NCI-H2029 treated with DMSO at 0.1 percent for 48 hours (cell line): Measurements from ENCODE around the gene ARID4B.
"Not testable (repeated sequence)": the region's sequence is repeated elsewhere in the genome, so short reads cannot be mapped to it uniquely, and the experiment has no call there.

ENCODE experiments used
- DNase-seq: peaks from one replicate; lab custom pipeline; 2025; lab: John Stamatoyannopoulos, UW

ARID4B gene

DNA sequence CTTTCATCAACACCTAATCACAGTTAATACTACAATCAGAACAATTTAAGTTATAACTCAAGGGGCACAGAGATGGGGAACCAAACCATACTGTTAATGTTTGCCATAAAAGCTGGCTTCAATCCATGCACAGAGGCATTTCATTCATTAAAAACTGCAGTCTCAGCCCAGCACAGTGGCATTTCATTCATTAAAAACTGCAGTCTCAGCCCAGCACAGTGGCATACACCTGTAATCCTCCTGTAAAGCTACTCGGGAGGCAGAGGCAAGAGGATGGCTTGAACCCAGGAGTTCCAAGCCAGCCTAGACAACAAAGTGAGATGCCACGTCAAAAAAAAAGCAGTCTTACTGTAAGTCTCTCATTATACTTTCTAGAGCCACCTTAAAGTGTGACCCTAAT lies 29.2 kb downstream of the ARID4B start:
- no peak for DNase-seq

DNA sequence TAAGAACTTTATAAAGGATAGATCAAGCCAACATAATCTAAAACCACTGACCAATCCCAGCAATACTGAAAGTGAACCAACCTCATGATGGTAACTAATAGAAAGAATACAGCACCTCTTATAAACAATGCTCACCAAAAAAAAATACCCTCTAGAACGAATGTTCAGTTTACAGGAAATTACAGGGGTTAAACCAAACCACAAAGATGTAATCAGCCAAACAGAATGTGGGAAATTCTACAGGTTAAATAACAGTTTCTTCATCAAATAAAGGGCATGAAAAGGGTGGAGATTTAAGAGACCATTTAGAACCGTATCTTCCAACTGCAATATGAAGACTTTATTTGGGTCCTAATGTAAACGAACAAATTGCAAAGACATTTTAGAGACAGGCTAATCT lies 30.4 kb downstream of the ARID4B start:
- no peak for DNase-seq

DNA sequence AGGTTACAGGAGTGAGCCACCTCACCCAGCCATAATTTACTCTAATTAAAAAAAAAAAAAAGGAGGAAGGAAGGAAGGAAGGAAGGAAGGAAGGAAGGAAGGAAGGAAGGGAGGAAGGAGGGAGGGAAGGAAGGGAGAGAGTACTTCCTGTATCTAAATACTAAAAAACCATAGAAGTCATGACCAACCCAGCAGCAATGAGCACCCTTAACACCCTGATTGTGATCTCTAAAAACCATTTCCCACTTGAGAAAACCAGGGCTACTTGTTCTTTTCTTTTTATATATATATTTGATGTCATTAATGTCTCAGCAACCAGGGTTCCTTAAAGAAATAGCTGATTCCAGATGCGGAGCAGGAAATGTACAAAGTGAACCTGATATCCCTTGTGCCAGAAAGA lies 31.2 kb downstream of the ARID4B start:
- DNase-seq: no peak

- no peak for DNase-seq
Observed at GRCh38 chr1:235295902-235296350, 32.1 kb downstream of the ARID4B start.

DNA sequence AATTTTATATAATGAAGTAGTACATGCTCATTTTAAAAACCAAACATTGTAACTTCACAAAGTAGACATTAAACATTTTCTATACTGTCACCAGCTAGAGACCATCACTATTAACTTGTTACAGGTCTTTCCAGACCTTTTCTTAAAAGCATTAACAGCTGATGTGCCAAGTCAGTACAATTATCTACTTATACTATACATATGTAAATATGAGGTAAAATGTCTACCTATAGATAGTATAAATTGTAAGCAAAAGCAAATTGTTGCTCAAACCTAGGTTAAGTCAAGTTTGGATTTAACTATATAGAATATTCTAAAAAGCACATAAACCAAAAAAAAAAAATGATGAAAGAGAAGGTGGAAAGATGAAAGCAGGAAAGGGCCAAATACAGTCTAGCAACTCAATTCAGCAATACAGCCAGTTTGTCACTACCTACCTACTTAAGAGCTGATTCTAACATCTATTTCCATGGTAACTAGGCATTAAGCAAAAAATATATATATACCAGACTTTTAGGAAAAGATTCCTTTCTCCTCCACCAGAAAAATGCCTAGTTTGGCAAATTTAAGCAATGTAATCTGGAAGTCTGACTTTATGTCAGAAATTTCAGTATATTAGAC lies 34.5 kb downstream of the ARID4B start:
- DNase-seq: no peak

DNA sequence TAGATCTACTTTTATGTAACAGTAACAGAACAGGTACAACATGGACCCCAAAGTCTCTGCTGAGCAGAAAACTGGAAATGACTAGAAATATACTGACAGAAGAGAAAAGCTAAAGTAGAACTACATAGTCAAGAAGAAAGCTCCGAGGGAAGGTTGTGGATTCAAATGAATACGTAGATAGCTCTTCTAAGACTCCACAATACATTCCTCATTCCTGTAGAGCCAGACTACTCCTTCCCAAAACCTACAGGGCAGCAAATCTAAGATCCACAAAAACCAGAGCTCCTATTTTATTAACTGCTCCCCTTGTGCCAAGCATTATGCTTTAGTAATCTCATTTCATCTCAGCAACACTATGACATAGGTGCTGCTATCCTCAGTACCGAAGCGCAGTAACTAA lies 35.2 kb downstream of the ARID4B start:
- DNase-seq: no peak

DNA sequence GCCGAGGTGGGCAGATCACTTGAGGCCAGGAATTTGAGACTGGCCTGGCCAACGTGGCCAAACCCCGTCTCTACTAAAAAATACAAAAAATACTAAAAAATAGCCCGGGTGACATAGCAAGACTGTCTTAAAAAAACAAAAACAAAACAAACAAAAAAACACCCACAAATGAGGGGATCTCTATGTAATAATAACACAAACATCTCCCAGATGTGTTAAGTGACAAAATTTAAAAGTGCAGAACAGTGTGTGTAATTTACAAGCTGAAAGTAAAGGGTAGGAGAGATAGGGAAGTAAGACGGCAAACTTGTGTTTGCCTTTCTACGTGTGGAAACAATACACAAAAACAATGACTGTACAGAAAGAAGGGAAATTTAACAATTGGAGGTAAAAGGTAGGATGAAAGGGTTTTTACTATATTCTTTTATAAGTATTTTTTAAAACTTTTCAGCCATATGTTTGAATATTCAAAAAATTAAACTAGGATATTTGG lies 36.3 kb downstream of the ARID4B start:
- no peak for DNase-seq

GRCh38 chr1:235290740-235291502 lies 37.1 kb downstream of the ARID4B start:
- DNase-seq: no peak

GRCh38 chr1:235289859-235290739 lies 37.9 kb downstream of the ARID4B start:
- DNase-seq: no peak

GRCh38 chr1:235287208-235287882 lies 40.6 kb downstream of the ARID4B start:
- no peak for DNase-seq

- no peak for DNase-seq
Observed at GRCh38 chr1:235286667-235287066, 41.3 kb downstream of the ARID4B start.

DNA sequence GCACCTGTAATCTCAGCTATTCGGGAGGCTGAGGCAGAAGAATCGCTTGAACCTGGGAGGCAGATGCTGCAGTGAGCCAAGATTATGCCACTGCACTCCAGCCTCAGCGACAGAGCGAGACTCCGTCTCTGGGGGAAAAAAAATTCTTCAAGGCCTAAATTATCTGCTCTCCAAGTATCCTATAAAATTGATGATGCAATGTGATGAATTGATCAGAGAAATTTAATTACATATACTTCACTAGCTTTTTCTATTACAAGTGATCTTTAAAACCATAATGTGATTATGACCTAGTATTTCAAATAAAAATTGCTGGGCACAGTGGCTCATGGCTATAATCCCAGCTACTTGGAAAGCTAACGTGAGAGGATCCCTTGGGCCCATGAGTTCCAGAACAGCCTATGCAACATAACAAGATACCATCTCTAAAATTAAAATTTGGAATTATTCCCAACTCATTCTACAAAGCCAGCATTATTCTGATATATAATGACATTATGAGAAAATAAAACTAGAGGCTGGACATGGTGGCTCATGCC lies 43.7 kb downstream of the ARID4B start:
- DNase-seq: no peak

GRCh38 chr1:235283636-235284035 lies 44.3 kb downstream of the ARID4B start:
- DNase-seq: not testable (repeated sequence)

GRCh38 chr1:235280467-235280866 lies 47.5 kb downstream of the ARID4B start:
- no peak for DNase-seq

DNA sequence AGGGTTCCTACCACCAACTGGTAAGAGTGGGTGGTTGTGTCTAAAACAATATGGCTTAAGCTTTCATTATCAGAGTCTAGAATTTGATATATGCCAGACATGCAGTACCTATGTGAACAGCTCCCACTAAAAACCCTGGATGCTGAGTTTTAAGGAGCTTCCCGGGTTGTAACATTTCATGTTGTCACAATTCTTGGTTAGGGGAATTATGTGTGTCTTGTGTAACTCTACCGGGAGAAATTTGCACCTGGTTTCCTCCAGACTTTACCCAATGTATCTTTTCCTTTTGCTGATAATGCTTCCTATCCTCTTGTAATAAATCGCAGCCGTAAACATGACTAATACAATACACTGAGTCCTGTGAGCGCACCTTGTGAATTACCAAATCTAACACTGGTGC lies 48.3 kb downstream of the ARID4B start:
- DNase-seq: no peak

GRCh38 chr1:235278915-235279292 lies 49.1 kb downstream of the ARID4B start:
- DNase-seq: no peak

DNA sequence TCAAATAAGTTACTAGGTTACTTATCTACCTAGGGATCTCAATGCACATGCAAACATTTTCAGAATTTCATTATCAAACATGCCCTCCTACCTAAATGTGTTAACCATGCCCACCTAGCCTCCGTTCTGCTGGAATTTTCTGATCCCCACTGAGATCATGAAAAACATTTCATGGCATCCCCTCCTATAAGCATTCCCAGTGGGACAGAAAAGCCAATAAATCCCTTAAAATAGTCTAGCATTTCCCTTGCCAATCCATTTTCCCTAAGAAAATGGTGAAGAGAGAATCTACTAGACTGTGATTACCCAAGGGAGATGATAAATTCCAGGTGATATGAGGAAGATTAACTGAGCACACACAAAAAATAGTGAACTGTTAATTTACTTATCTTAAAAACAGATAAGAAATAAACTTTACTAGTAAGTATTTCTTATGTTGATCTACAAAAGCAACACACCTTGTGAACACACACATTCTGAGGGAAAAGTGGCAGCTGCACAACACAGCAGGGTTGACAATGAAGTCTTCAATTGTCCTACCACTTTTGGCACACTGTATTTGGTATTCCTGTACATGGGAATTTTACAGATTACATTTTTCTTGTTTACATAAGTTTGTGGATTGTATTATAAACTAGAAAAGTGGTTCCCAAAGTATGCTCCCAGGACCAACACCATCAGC lies 49.6 kb downstream of the ARID4B start:
- no peak for DNase-seq

DNA sequence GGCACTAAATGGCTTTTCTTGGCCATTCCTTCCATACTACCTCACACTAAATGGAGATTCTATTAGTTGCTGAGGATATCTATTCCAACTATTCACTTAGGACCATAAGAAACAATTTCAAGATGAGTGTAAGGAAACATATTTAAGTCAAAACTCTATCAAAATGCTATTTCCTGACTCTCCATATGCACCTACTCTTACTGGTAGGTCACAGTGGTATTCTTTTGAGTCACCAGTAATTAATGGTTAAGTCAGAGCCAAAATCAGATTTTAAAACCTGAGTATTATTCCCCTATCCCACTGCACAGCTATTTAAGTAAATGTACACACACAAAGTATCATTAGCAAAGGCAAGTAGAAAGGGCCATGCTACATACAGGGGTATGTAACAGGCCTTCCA lies 50.3 kb downstream of the ARID4B start:
- DNase-seq: no peak

DNA sequence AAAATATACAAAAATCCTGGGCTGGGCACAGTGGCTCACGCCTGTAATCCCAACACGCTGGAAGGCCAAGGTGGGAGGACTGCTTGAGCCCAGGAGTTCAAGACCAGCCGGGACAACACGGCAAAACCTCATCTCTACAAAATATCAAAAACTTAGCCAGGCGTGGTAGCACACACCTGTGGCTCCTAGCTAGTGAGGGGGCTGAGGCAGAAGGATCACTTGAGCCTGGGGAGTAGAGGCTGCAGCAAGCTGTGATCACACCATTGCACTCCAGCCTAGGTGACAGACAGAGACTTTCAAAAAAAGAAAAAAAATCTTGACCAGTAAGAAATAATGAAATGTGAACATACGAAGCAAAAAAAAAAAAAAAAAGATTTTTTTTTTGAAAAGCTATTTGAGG lies 52.1 kb downstream of the ARID4B start:
- no peak for DNase-seq

- DNase-seq: no peak
Observed at GRCh38 chr1:235275223-235275622, 52.8 kb downstream of the ARID4B start.

GRCh38 chr1:235272851-235273250 lies 55.1 kb downstream of the ARID4B start:
- DNase-seq: no peak
